Caco-2 (cell line): ENCODE measurements around the gene DRAM1. TPM values are rescaled to one million over a fixed set of nuclear protein-coding genes. Genes with fewer than 3 reads are reported as not detected.

ENCODE experiments used
- BruUV-seq: library from RNA; stranded (reverse); fragments of 400-500 nt; replicated peaks from 2 replicates; lab custom pipeline; 2021; lab: Mats Ljungman, UMichigan
- CTCF ChIA-PET: fragments of 300-600 bp; sonication (Branson Sonifier 250); formaldehyde crosslinking; loops from one replicate; lab custom pipeline; 2022; ENCODE audit warnings: antibody characterized with exemption; lab: Charles Lee
- POLR2A ChIA-PET: fragments of 300-600 bp; sonication (Branson Sonifier 250); formaldehyde crosslinking; loops from one replicate; lab custom pipeline; 2022; ENCODE audit warnings: antibody characterized with exemption; lab: Charles Lee
- DNase-seq, 2 experiments: peaks; one replicate each; pipeline versions ENCODE4 v3.0.0 to v3.0.0-alpha.2; 2020 to 2022
- H3K27me3 ChIP-seq: replicated peaks from 2 replicates; pipeline ENCODE4 v1.6.0; 2011; ENCODE audit warnings: low read length; ENCODE audit not compliant: control insufficient read depth, insufficient read depth
- H3K36me3 ChIP-seq: 2 replicates; pipeline ENCODE4 v1.5.1; 2011; ENCODE audit warnings: low read length; ENCODE audit not compliant: control insufficient read depth, insufficient read depth
- H3K4me1 ChIP-seq: fragments of 250-450 bp; sonication (Bioruptor Pico); 2 replicates; pipeline ENCODE4 v1.5.1; 2020; ENCODE audit warnings: mild to moderate bottlenecking
- H3K4me3 ChIP-seq: 2 replicates; pipeline ENCODE4 v1.5.1; 2011; ENCODE audit warnings: low read depth, mild to moderate bottlenecking, control low read depth, low read length
- H3K9me3 ChIP-seq: fragments of 250-450 bp; sonication (Bioruptor Pico); 2 replicates; pipeline ENCODE4 v1.5.1; 2020; ENCODE audit warnings: mild to moderate bottlenecking, moderate library complexity
- H3K27ac Mint-ChIP-seq: one replicate; pipeline ENCODE4 v1.8.0; 2022; ENCODE audit warnings: mixed read lengths; ENCODE audit not compliant: unreplicated experiment
- H3K27me3 Mint-ChIP-seq: one replicate; pipeline ENCODE4 v1.8.0; 2022; ENCODE audit warnings: mixed read lengths; ENCODE audit not compliant: insufficient read depth, unreplicated experiment
- H3K36me3 Mint-ChIP-seq: one replicate; pipeline ENCODE4 v1.8.0; 2022; ENCODE audit warnings: mild to moderate bottlenecking, mixed read lengths; ENCODE audit not compliant: insufficient read depth, unreplicated experiment
- H3K4me1 Mint-ChIP-seq: one replicate; pipeline ENCODE4 v1.8.0; 2022; ENCODE audit warnings: low read depth, mixed read lengths; ENCODE audit not compliant: unreplicated experiment
- H3K4me3 Mint-ChIP-seq: one replicate; pipeline ENCODE4 v1.8.0; 2022; ENCODE audit warnings: mild to moderate bottlenecking, moderate library complexity, mixed read lengths; ENCODE audit not compliant: unreplicated experiment
- H3K9me3 Mint-ChIP-seq: one replicate; pipeline ENCODE4 v1.8.0; 2022; ENCODE audit warnings: mixed read lengths; ENCODE audit not compliant: unreplicated experiment
- intact Hi-C: fragments of 100-400 bp; cut with micrococcal nuclease; formaldehyde crosslinking; loops from one replicate; pipeline ENCODE4 v1.10.0; 2022; ENCODE audit not compliant: unreplicated experiment
- total RNA-seq: library from RNA; stranded (reverse); gene quantifications from 2 replicates; pipeline ENCODE4 v1.2.3, GENCODE V29; 2022
- TF ChIP-seq, protein P1 (sequence below), 2 experiments: fragments of 200-600 bp in 1 of 2; IDR thresholded peaks; 1 replicate in 1 of 2; 2 replicates in 1 of 2; pipeline versions ENCODE4 v1.5.1 to v1.8.0; 2011 to 2022; ENCODE audit warnings: antibody characterized with exemption in 1 of 2, control low read depth in 1 of 2, inconsistent platforms in 1 of 2, low read depth in 1 of 2, low read length in 1 of 2, mild to moderate bottlenecking in 1 of 2, moderate library complexity in 1 of 2; ENCODE audit not compliant: insufficient read depth in 1 of 2, severe bottlenecking in 1 of 2, unreplicated experiment in 1 of 2

DRAM1 gene
- total RNA-seq, 1 experiment from 2014 or later, result 46.4 TPM

DNA sequence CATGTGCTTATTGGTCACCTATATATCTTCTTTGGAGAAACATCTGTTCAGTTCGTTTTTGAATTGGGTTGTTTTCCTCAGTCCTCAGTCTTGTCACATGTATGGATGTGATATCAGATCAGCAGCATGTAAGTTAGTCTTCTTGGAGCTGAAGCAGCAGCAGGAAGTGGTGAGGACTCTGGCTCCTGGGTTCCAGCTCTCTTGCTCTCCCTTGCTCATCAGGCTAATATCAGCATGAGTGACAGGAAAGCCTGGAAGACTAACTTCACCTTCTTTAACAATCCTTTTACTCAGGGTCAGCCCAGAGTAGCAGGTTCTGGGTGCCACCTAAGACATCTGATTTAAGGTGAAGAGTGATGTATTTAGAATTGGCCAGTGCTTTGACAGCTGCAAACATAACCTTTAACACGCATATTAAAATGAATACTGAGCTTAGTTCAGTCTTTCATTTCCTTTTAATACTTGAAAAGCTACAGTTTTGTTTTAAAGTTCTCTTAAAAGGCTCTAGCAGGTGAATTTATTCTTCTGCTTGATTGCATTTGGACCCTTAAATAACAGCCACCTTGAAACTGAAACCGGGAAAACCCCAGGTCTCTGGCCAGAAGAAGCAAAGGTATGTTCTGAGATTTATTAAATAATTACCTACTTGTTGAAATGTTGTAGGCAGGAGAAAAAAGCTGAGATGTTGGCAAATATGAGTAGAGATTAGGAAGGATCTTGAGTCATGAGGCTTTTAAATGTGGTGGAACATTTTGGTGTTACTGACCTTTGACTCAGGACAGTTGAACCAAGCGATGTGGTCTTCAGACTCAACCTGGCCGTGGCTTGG lies 54.3 kb downstream of the DRAM1 start:
- no peak overlapping the region for H3K4me3 ChIP-seq
- DNase-seq, result no peak
- Mint-ChIP-seq H3K9me3 (no peaks in the 10 kb centered on the region), H3K4me1 (no peaks in the 10 kb centered on the region), H3K27ac (no peak overlapping the region), H3K36me3 (peaks cover 5% of the 10 kb centered on the region), H3K27me3 (no peaks in the 10 kb centered on the region), H3K4me3 (no peak overlapping the region)
- no peaks in the 10 kb centered on the region for H3K9me3 ChIP-seq
- no TSS peak for BruUV-seq
- TF ChIP-seq, protein P1, sequence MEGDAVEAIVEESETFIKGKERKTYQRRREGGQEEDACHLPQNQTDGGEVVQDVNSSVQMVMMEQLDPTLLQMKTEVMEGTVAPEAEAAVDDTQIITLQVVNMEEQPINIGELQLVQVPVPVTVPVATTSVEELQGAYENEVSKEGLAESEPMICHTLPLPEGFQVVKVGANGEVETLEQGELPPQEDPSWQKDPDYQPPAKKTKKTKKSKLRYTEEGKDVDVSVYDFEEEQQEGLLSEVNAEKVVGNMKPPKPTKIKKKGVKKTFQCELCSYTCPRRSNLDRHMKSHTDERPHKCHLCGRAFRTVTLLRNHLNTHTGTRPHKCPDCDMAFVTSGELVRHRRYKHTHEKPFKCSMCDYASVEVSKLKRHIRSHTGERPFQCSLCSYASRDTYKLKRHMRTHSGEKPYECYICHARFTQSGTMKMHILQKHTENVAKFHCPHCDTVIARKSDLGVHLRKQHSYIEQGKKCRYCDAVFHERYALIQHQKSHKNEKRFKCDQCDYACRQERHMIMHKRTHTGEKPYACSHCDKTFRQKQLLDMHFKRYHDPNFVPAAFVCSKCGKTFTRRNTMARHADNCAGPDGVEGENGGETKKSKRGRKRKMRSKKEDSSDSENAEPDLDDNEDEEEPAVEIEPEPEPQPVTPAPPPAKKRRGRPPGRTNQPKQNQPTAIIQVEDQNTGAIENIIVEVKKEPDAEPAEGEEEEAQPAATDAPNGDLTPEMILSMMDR (IDR thresholded peaks at IDR 0.05; ENCODE audit: insufficient read depth in 1 of 2, low read depth in 1 of 2, low read length in 1 of 2, severe bottlenecking in 1 of 2, unreplicated experiment in 1 of 2), result no peak
- intact Hi-C loops, result no loop called here
- H3K4me1 ChIP-seq, result no peaks in the 10 kb centered on the region
- ChIA-PET POLR2A (no interaction called here), CTCF (no interaction called here)
- no peaks in the 10 kb centered on the region for H3K36me3 ChIP-seq
- no peaks in the 10 kb centered on the region for H3K27me3 ChIP-seq

DNA sequence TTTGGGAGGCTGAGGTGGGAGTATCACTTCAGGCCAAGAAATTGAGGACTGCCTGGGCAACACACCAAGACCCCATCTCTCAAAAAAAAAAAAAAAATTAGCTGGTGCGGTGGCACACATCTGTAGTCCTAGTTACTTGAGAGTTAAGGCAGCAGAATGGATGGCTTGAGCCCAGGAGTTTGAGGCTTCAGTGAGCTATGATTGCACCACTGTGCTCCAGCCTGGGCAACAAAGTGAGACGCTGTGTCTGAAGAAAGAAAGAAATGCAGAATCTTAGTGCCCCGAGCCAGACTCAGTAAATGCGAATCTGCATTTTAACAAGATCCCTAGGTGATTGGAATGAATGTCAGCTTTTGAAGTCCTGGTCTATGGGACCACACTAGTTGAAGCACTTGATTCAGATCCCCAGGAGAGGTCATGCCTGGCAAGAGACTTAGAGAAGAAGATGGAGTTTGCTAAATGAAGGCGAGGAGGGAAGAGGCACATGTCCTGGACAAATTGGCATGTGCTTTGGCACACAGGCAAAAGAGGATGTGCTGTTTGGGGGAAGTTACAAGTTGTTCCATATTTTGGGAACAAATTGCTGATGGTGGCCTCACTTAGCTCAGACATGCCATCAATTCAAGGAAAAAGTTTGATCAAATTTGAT lies 56.6 kb downstream of the DRAM1 start:
- no peaks in the 10 kb centered on the region for H3K9me3 ChIP-seq
- Mint-ChIP-seq H3K36me3 (no peaks in the 10 kb centered on the region), H3K4me3 (no peak overlapping the region), H3K9me3 (no peaks in the 10 kb centered on the region), H3K27me3 (no peaks in the 10 kb centered on the region), H3K27ac (no peak overlapping the region), H3K4me1 (no peaks in the 10 kb centered on the region)
- no peak overlapping the region for H3K4me3 ChIP-seq
- intact Hi-C loops, result no loop called here
- no TSS peak for BruUV-seq
- ChIA-PET POLR2A (no interaction called here), CTCF (no interaction called here)
- H3K4me1 ChIP-seq, result no peaks in the 10 kb centered on the region
- H3K27me3 ChIP-seq, result no peaks in the 10 kb centered on the region
- no peaks in the 10 kb centered on the region for H3K36me3 ChIP-seq
- no peak for DNase-seq
- TF ChIP-seq, protein P1 (IDR thresholded peaks at IDR 0.05; ENCODE audit: insufficient read depth in 1 of 2, low read depth in 1 of 2, low read length in 1 of 2, severe bottlenecking in 1 of 2, unreplicated experiment in 1 of 2), result no peak

DNA sequence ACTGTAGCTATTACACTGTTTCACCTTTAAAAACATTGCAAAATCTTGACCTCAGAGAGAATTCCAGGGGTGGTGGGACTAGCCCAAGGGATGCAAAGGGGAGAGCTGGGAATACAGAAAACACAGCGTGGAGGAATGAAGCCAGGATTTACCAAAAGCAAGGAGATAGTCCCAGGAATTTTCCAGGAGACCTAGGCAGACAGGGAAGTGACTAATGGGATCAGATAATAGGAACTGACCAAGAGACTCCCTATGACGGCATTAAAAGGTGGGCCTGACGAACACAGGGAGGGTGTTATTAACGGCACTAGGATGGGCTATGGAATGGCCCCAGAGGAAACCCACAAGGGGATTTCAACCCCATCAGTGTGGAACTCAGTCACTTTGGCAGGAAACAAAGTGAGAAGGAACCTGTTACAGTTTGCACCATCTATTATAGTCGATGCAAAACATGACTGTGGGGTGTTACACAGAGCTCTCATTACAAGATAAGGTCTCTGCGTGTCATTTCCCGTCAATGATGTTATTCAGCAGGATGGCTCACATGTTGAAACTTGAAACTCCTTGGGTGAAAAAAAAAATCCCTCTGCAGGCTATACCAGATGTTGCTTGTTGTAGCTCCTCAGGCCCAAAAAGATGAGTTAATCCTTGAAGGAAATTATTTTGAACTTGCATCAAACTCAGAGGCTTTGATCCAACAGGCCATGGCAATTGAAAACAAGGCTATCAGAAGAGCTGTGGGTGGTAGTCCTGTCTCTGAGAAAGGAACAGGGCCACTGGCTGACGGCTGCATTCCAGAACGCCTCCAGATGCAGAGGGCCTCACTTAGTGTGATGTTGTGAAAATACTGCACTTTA lies 58.7 kb downstream of the DRAM1 start:
- POLR2A ChIA-PET, result no interaction called here
- BruUV-seq, result no TSS peak

More for the DNA sequence above, 58.7 kb downstream of the DRAM1 start:
- H3K4me1 Mint-ChIP-seq, result no peaks in the 10 kb centered on the region
- no peaks in the 10 kb centered on the region for H3K9me3 Mint-ChIP-seq
- no peaks in the 10 kb centered on the region for H3K36me3 ChIP-seq
- H3K27ac Mint-ChIP-seq, result no peak overlapping the region
- no peaks in the 10 kb centered on the region for H3K27me3 Mint-ChIP-seq
- intact Hi-C loops, result loop anchor here (5.0 kb wide), 1 partner anchor 164 kb away; no protein-coding TSS in a partner anchor
- DNase-seq, result no peak
- CTCF ChIA-PET, result no interaction called here
- H3K4me1 ChIP-seq, result peaks cover 7% of the 10 kb centered on the region
- no peak overlapping the region for H3K4me3 Mint-ChIP-seq
- no peaks in the 10 kb centered on the region for H3K36me3 Mint-ChIP-seq
- no peak overlapping the region for H3K4me3 ChIP-seq
- no peaks in the 10 kb centered on the region for H3K9me3 ChIP-seq
- H3K27me3 ChIP-seq, result no peaks in the 10 kb centered on the region
- TF ChIP-seq, protein P1 (IDR thresholded peaks at IDR 0.05; ENCODE audit: insufficient read depth in 1 of 2, low read depth in 1 of 2, low read length in 1 of 2, severe bottlenecking in 1 of 2, unreplicated experiment in 1 of 2), result no peak
